ENCODE measurements around the gene CASP5. TPM values are rescaled to one million over a fixed set of nuclear protein-coding genes. Genes with fewer than 3 reads are reported as not detected.

CASP5 gene
- polyA plus RNA-seq, 1 donor from 2014 or later = not detected

- no peak overlapping the region for H3K4me3 ChIP-seq (ENCODE audit: low read length)
- H3K27ac ChIP-seq (ENCODE audit: low read length) = no peak overlapping the region
- H2AFZ ChIP-seq (ENCODE audit: low read depth, low read length) = no peak overlapping the region
- no peaks in the 10 kb centered on the region for H3K9me2 ChIP-seq (ENCODE audit: insufficient read depth, low read length)
- H3K79me2 ChIP-seq (replicated peaks; ENCODE audit: insufficient read depth, low read length) = no peaks in the 10 kb centered on the region
- H3K9me3 ChIP-seq (ENCODE audit: low read length) = no peaks in the 10 kb centered on the region
- no peak overlapping the region for H3K9ac ChIP-seq (ENCODE audit: low read length)
- no peaks in the 10 kb centered on the region for H4K20me1 ChIP-seq (ENCODE audit: insufficient read depth)
- no peaks in the 10 kb centered on the region for H3K36me3 ChIP-seq (ENCODE audit: insufficient read depth, low read length)
- H3K4me2 ChIP-seq (ENCODE audit: low read length) = no peak overlapping the region
- H3F3A ChIP-seq (ENCODE audit: insufficient read depth, low read length, poor library complexity, severe bottlenecking) = no peaks in the 10 kb centered on the region
- no peak for TF ChIP-seq MXI1 (conservative IDR thresholded peaks at IDR 0.05; ENCODE audit: poor library complexity, severe bottlenecking)
- TF ChIP-seq POLR2AphosphoS5 (IDR thresholded peaks at IDR 0.05) = no peak
- no peak for TF ChIP-seq RAD21 (conservative IDR thresholded peaks at IDR 0.05)
- no peak for TF ChIP-seq SMC3 (conservative IDR thresholded peaks at IDR 0.05; ENCODE audit: poor library complexity)
- TF ChIP-seq EZH2 (IDR thresholded peaks at IDR 0.05; ENCODE audit: borderline replicate concordance, insufficient read depth, low read length, poor library complexity, severe bottlenecking) = no peak
- no peak for TF ChIP-seq REST (IDR thresholded peaks at IDR 0.05; ENCODE audit: borderline replicate concordance)
- TF ChIP-seq CTCF (IDR thresholded peaks at IDR 0.05; ENCODE audit: poor library complexity, severe bottlenecking) = no peak
- TF ChIP-seq EP300 (conservative IDR thresholded peaks at IDR 0.05; ENCODE audit: poor library complexity, severe bottlenecking) = no peak
- no peak for TF ChIP-seq TAF1 (IDR thresholded peaks at IDR 0.05; ENCODE audit: low read depth)
- H3K27me3 ChIP-seq (ENCODE audit: insufficient read depth, low read depth, low read length) = no peaks in the 10 kb centered on the region
Measured at GRCh38 chr11:104991994-104992393, 31.0 kb downstream of the CASP5 start.

DNA sequence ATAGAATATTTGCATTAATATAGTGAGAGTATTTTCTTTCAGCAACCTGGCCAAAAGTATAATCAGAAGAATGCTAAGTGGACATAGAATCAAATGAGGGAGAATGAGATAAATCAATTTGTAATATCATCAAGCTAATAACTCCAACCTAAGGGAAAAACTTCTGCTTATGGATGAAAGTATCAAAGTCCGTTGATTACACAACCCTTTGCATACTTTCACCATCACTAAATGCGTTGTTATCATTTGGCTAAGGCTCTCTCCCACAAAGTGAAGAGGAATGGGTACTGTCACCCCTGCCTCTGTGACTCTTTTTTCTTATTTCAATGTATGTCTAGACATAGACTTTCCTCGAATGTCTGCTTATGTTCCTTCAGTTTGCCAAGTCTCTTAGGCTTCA lies 38.2 kb downstream of the CASP5 start:
- no peak overlapping the region for H3K9ac ChIP-seq (ENCODE audit: low read length)
- no peak overlapping the region for H3K4me2 ChIP-seq (ENCODE audit: low read length)
- no peak overlapping the region for H2AFZ ChIP-seq (ENCODE audit: low read depth, low read length)
- H3K36me3 ChIP-seq (ENCODE audit: insufficient read depth, low read length) = no peaks in the 10 kb centered on the region
- no peaks in the 10 kb centered on the region for H4K20me1 ChIP-seq (ENCODE audit: insufficient read depth)
- no peaks in the 10 kb centered on the region for H3K9me2 ChIP-seq (ENCODE audit: insufficient read depth, low read length)
- H3K27me3 ChIP-seq (ENCODE audit: insufficient read depth, low read depth, low read length) = no peaks in the 10 kb centered on the region
- H3K27ac ChIP-seq (ENCODE audit: low read length) = no peak overlapping the region
- no peak overlapping the region for H3K4me3 ChIP-seq (ENCODE audit: low read length)
- H3K79me2 ChIP-seq (replicated peaks; ENCODE audit: insufficient read depth, low read length) = no peaks in the 10 kb centered on the region
- H3F3A ChIP-seq (ENCODE audit: insufficient read depth, low read length, poor library complexity, severe bottlenecking) = no peaks in the 10 kb centered on the region
- TF ChIP-seq SMC3 (conservative IDR thresholded peaks at IDR 0.05; ENCODE audit: poor library complexity) = no peak
- no peak for TF ChIP-seq EZH2 (IDR thresholded peaks at IDR 0.05; ENCODE audit: borderline replicate concordance, insufficient read depth, low read length, poor library complexity, severe bottlenecking)
- no peak for TF ChIP-seq CTCF (IDR thresholded peaks at IDR 0.05; ENCODE audit: poor library complexity, severe bottlenecking)
- TF ChIP-seq TAF1 (IDR thresholded peaks at IDR 0.05; ENCODE audit: low read depth) = no peak
- TF ChIP-seq MXI1 (conservative IDR thresholded peaks at IDR 0.05; ENCODE audit: poor library complexity, severe bottlenecking) = no peak
- no peak for TF ChIP-seq REST (IDR thresholded peaks at IDR 0.05; ENCODE audit: borderline replicate concordance)
- TF ChIP-seq POLR2AphosphoS5 (IDR thresholded peaks at IDR 0.05) = no peak
- no peak for TF ChIP-seq EP300 (conservative IDR thresholded peaks at IDR 0.05; ENCODE audit: poor library complexity, severe bottlenecking)
- no peak for TF ChIP-seq RAD21 (conservative IDR thresholded peaks at IDR 0.05)
- H3K9me3 ChIP-seq (ENCODE audit: low read length) = no peaks in the 10 kb centered on the region
